ENCODE results near the gene CNTN5.

Gene CNTN5

DNA sequence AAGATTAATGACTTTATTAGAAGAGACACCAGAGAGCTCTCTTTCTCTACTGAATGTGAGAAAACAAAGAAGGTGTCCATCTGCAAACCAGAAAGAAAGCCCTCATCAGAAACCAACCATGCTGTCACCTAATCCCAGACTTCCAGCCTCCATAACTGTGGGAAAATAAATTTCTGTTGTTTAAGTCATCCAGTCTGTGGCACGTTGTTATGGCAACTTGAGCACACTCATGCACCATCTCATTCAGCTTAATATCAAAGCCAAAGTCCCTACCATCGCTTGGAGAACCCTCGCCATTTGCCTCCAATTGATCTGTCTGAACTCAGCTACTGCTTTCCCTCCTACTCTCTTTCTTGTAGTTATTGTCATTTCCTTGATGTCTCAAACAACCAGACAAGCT lies 900.2 kb downstream of the CNTN5 start:
- no peak overlapping the region for H3K27ac ChIP-seq
- H3K36me3 ChIP-seq (replicated peaks): no peaks in the 10 kb centered on the region
- in situ Hi-C loops (cut with HindIII; ENCODE audit: low pct_ligation_motif_present, low sequenced_read_pairs): no loop called here
- no peak for DNase-seq
- H3K27me3 ChIP-seq (replicated peaks): no peaks in the 10 kb centered on the region
- H3K4me3 ChIP-seq (ENCODE audit: low read depth, low read length): no peak overlapping the region
- TF ChIP-seq CTCF (IDR thresholded peaks at IDR 0.05; ENCODE audit: low read depth, low read length, missing control alignments): no peak

- Histone ChIP-seq H3K4me3 (ENCODE audit: low read depth, low read length) (no peak overlapping the region), H3K27me3 (replicated peaks) (no peaks in the 10 kb centered on the region), H3K27ac (no peak overlapping the region), H3K36me3 (replicated peaks) (no peaks in the 10 kb centered on the region)
- in situ Hi-C loops (cut with HindIII; ENCODE audit: low pct_ligation_motif_present, low sequenced_read_pairs): no loop called here
- no peak for DNase-seq
- no peak for TF ChIP-seq CTCF (IDR thresholded peaks at IDR 0.05; ENCODE audit: low read depth, low read length, missing control alignments)
Observed at GRCh38 chr11:99925968-99926367, 905.2 kb downstream of the CNTN5 start.

GRCh38 chr11:99932684-99933083 lies 911.9 kb downstream of the CNTN5 start:
- in situ Hi-C loops (cut with HindIII; ENCODE audit: low pct_ligation_motif_present, low sequenced_read_pairs): no loop called here
- Histone ChIP-seq H3K4me3 (ENCODE audit: low read depth, low read length) (no peak overlapping the region), H3K36me3 (replicated peaks) (no peaks in the 10 kb centered on the region), H3K27ac (no peak overlapping the region), H3K27me3 (replicated peaks) (no peaks in the 10 kb centered on the region)
- DNase-seq: no peak
- TF ChIP-seq CTCF (IDR thresholded peaks at IDR 0.05; ENCODE audit: low read depth, low read length, missing control alignments): no peak

DNA sequence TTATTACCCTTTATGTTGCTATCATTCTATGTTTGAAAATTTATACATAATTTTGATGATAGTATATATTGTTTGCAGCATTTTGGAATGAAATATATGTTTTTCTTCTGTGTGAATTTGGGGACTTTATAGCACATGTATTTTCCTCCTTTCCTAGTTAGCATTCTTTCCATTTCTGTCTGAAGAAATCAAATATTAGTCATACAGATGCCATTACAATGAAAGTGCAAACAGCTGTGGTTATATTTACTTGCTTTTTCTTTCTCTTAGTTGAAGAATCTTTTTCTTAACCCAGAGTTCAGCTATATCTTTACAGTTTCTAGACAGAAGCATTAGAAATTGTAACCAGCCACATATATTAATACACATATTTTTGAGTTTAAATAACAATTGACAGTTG lies 913.3 kb downstream of the CNTN5 start:
- in situ Hi-C loops (cut with HindIII; ENCODE audit: low pct_ligation_motif_present, low sequenced_read_pairs): no loop called here
- no peak for DNase-seq
- Histone ChIP-seq H3K27ac (no peak overlapping the region), H3K4me3 (ENCODE audit: low read depth, low read length) (no peak overlapping the region), H3K36me3 (replicated peaks) (no peaks in the 10 kb centered on the region), H3K27me3 (replicated peaks) (no peaks in the 10 kb centered on the region)
- no peak for TF ChIP-seq CTCF (IDR thresholded peaks at IDR 0.05; ENCODE audit: low read depth, low read length, missing control alignments)

GRCh38 chr11:99937330-99937729 lies 916.6 kb downstream of the CNTN5 start:
- Histone ChIP-seq H3K36me3 (replicated peaks) (no peaks in the 10 kb centered on the region), H3K27me3 (replicated peaks) (no peaks in the 10 kb centered on the region), H3K4me3 (ENCODE audit: low read depth, low read length) (no peak overlapping the region), H3K27ac (no peak overlapping the region)
- in situ Hi-C loops (cut with HindIII; ENCODE audit: low pct_ligation_motif_present, low sequenced_read_pairs): no loop called here
- no peak for DNase-seq
- no peak for TF ChIP-seq CTCF (IDR thresholded peaks at IDR 0.05; ENCODE audit: low read depth, low read length, missing control alignments)

DNA sequence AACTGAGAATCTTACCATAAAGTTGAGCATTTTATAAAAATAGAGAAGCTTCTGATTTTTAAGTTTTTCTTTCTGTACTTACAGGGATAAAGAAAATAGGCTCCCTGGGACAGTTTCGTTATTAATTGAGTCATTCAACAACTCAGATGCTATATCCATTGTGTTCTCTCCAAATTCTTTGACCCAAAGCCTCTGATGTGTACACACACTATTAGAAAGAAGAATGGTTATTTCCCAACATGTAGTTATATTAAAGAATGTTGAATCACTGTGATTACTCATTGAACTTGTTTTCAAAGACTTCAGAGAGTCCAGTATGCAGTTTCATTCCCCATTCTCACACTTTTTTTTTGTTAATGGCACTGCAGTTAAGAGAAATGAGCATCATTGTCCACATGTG lies 932.1 kb downstream of the CNTN5 start:
- no peak for TF ChIP-seq CTCF (IDR thresholded peaks at IDR 0.05; ENCODE audit: low read depth, low read length, missing control alignments)
- Histone ChIP-seq H3K36me3 (replicated peaks) (no peaks in the 10 kb centered on the region), H3K27ac (peak overlapping the region; percentile 13), H3K27me3 (replicated peaks) (no peaks in the 10 kb centered on the region), H3K4me3 (ENCODE audit: low read depth, low read length) (no peak overlapping the region)
- in situ Hi-C loops (cut with HindIII; ENCODE audit: low pct_ligation_motif_present, low sequenced_read_pairs): no loop called here
- DNase-seq: peak; percentile 43
